NCI-H82 treated with DMSO at 0.1 percent for 48 hours (cell line): ENCODE measurements around the gene HDAC4.

Experiments
- DNase-seq: peaks from one replicate; lab custom pipeline; 2025; ENCODE audit not compliant: unreplicated experiment; lab: John Stamatoyannopoulos, UW

HDAC4 gene

DNA sequence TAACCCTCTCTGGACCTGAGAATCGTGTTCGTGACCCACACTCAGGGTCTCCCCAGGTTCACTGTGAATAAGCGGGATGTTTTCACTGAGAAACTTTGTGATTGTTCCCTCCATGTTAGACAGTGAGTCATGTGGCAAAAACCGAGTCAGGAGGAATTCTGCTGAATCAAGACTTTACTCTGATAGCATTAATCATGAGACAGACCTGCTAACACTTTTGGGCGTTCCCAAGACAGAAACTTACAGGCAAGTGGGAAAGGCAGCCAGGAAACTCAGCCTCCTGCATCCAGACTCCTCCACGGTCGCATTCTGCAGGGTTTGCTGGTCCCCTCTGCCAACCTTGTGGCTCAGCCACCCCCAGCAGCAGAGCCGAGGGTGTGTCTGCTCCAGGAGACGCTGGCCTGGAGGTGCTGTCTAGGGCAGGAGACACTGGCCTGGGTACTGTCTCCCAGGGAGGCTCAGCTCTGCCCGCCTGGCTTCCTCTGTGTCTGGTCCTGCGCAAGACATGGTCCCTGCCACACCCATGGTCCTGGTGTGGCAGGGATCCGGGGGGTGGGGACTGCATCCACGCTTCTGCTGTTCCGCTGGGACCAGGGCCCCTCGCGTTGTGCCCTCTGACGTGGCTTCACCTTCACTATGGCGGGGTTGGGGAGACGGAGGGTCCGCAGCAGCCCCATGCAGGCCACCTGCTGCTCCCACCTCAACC lies 375.6 kb downstream of the HDAC4 start:
- no peak for DNase-seq

DNA sequence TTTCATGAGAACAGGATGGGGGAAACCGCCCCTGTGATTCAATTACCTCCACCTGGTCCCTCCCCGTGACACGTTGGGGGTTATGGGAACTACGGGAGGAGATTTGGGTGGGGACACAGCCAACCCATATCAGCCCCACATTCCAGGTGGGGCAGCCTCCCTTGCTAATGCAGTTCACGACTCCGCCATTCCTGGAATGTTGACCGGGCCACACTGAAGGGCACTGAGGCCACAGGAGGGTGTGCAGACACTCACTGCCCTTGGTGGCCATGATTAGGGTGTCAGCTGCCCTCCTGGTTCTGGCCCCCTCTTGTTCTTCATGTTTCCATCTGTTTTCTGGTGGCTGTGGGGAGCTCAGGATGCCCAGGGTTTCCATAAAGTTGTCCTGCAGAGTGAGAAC lies 376.6 kb downstream of the HDAC4 start:
- DNase-seq = no peak

DNA sequence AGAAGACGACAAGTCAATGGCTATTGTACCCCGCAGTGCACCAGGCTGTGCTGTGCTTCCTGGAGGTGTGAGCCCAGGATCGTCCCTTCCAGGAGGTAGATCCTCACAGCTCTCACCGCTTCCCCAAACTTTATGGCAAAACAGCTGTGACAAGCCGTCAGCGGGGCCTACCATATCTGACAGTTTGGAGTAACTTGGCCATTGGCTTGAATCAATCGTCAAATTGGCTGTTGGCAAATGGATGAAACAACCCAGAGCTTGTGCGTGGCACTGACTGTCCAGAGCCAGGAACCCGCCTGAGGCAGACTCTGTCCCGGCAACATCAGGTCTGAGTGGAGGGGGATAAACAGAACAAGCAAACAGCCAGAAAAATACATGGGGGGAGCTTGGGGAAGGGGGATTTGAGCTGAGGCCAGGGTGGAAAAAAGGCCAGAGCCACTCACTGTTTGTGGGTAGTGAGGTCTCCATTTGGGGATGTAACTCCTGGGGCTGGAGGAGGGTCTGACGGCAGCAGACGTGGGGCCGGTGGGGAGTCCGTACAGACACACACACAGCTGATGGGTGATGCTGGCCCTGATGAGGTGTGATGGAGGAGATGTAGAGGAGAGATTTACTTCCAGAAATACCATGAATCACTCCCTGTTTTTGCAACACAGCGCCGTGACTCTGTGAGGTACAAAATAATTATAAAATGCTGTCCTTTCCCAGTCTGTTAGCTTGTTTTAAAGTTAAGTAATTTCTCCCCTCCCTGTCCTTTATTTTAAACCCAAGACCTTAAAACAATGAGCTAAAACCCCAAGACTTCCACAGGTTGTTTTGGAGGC lies 378.2 kb downstream of the HDAC4 start:
- DNase-seq = no peak

DNA sequence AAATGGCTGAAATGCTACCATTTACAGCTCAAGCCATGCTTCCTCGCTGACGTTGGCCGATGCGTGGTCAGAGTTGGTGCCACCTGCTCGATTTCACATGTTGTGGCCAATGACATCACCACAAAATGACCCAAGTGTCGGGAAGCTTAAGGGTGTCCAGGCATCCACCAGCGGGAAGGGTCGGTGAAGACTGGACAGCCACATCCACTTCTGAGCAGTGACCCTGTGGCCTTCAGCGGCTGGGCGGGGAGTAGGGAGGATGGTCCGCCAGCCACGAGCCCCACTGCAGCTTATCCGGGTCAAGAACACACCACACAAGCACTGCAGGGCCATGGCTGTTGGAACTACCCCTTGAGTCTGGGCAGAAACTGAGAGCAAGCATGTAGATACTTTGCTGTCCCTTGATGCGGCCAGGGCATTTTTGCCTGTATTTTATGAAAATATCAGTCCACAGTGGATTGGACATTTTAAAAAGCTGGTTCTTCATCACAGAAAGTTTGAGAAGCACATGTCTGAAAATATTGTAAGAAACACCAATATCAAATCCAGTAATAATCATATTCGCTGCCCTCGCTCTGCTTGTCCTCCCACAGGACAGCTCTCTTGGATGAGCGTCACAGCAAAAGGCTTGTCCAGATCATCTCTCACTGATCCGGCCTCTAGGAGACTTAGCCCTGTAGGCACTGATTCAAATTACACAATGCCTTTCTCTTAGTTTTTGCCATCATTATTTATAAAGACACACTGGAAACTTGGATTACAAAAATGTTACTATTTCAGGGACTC lies 379.0 kb downstream of the HDAC4 start:
- no peak for DNase-seq

DNA sequence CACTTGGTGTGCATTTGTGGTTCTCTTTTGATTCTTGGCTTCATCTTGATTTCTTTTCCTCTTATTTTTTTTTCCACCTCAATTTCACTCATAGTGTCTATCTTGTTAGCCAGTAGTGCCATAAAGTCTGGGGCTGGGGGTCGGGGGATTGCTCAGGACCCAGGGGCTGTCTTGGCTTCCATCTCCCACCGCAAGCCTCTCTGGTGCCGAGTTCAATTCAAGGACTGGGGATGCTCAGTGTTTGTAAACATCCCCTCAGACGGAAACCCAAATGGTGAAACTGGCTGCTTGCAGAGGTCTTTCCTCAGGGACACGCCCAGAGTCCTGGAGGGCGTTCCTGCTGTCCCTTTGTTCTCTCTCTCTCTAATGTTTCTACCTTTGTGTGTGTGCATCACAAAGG lies 379.6 kb downstream of the HDAC4 start:
- DNase-seq = no peak

DNA sequence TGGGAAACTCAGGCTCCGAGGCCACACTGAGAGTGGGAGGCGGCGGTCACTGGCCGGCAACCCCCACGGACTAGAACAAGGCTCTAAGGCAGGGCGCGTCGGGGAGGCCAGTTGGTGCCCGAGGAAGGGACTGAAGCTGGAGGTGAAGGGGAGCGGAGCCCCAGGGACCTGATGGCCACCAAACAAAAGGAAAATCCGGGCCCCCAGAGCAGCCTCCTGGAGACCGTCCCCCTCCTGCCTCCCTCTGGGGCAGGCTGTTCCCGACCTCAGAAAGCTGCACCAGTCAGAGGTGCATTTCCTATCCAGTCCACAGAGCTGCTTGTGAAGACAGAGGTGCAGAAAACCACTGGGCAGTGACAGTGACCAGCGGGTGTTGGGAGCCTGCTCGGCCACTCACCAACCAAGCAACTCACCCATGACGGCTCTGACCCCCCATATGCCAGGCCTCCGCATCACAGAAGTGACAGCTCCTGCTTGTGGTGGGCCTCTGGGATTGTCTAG lies 380.2 kb downstream of the HDAC4 start:
- DNase-seq = no peak

DNA sequence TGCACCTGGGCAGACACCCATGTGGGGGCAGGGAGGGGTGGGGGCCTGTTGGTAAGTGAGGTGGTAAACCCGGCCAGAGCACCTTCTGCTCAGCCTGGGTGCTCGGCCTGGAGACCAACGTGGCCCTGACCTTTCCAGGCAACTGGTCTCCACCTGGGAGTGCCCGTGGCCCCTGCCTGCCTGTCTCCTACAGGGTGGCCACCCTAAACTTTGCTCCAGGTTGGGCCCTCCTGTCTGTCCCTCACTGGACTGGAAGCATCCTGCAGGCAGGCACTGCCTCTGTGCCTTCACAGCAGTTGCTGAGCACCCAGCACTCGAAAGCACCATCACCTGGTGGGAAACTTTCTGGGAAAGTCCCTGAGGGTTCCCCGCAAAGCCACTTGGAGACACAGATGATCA lies 381.6 kb downstream of the HDAC4 start:
- DNase-seq = no peak

DNA sequence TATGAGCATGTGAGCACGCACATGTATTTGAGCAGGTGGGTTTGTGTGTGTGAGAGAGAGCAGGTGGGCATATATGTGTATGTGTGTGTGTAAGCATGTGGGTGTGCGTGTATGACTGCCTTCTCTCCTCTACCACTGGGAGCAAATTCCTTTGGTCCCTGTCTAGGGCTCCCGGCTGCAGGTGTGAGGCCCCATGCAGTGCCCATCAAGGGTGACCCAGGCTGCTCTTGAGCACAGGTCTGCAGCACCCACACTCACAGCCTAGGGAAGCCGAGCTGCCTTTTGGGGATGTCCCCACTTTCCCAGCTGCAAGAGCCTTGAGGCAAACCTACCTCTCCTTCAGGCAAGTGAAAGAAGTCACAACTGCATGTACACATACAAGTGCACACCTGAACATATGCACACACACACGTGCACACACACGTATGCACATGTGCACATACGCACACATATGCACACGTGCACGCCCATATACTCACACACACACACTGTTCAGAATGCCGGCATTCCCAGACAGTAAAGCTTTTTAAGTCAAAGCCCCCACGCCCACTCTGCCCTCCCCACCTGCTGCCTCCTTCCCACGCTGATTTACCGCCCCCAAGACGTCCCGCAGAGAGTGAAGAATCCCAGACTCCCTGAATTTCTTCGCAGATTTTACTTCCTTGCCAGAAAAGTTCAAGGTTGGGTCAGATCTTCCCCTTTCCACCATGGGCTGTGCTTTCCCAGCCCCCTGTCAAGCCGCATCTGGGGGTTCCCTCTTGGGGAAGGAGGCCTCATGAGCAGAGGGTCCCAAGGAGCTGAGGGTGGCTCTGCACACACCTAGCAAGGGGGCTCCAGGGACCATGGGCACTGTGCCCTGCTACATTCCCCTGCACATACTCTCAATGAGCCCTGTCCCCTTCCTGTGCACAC lies 382.3 kb downstream of the HDAC4 start:
- DNase-seq = no peak

DNA sequence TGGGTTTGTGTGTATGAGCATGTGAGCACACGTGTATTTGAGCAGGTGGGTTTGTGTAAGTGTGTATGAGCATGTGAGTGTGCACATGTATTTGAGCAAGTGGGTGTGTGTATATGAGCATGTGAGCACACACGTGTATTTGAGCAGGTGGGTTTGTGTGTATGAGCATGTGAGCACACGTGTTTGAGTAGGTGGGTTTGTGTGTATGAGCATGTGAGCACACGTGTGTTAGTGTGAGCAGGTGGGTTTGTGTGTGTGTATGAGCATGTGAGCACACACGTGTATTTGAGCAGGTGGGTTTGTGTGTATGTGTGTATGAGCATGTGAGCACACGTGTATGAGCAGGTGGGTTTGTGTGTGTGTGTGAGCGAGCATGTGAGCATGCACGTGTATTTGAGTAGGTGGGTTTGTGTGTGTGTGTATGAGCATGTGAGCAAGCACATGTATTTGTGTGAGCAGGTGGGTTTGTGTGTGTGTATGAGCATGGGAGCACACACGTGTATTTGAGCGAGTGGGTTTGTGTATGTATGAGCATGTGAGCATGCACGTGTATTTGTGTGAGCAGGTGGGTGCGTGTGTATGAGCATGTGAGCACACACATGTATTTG lies 383.2 kb downstream of the HDAC4 start:
- no peak for DNase-seq

DNA sequence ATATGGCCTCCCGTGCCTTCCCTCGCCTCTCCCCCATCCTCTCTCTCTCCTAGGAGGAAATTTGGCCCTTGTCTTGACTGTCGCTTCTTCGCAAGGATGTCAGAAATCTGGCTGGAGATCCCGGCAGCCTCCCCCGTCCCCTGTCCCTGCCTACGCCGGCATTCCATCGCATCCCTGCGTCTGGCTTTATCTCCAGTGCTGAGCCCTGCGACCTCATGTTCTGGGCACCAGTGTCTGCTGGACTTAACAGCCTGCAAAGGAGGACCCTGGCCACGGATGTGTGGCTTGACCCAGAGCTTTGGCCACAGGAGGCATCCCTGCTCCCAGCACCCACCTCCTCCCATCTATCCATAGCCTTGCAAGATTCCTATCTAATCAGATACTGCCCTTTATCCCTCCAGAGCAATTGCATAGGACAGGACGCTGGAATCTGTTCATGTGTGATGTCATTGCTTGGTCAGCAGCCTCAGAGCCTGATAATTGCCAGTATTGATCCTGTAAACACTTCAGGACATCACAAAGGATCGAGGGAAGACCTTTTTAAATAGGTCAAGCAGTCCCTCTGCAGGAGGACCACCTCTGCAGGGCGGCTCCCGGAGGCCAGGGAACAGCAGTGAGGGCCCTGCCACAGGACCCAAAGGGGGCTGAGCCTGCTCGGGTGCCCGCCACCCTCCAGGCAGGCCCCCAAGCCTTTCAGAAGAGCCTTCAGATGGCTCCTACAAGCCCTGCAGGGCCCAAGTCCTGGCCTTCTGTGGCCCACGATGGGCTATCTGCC lies 384.7 kb downstream of the HDAC4 start:
- no peak for DNase-seq

DNA sequence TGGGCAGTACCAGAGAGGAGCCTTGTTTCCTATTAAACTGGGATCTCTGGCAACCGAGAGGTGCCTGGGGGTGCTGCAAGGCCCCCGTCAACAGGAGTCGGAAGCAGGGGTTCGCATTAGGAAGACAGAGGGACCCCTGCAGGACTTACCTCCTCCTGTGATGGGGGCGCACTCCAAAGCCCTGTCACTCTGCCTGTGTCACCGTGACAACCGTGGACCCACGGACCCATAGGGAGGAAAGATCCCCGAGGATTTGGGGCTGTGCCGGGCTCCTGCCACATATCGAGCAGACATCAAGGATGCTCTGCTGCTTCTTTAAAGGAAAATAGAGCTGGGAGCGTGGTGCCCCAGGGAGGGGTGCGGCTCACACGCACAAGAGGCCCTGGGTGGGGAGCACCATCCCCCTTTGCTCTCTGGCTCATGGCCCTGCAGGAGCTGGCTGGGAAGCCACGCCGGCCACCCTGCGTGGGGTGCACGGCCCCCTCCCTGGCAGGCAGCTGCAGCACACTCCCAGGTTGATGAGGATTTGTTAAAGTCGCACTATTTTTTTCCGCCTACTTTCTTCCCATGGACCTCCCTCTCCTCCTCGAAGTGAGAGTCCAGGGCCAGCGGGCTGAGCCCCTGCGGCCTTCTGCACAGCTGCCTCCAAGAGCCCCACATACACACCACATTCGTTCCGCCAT lies 385.5 kb downstream of the HDAC4 start:
- DNase-seq = no peak

DNA sequence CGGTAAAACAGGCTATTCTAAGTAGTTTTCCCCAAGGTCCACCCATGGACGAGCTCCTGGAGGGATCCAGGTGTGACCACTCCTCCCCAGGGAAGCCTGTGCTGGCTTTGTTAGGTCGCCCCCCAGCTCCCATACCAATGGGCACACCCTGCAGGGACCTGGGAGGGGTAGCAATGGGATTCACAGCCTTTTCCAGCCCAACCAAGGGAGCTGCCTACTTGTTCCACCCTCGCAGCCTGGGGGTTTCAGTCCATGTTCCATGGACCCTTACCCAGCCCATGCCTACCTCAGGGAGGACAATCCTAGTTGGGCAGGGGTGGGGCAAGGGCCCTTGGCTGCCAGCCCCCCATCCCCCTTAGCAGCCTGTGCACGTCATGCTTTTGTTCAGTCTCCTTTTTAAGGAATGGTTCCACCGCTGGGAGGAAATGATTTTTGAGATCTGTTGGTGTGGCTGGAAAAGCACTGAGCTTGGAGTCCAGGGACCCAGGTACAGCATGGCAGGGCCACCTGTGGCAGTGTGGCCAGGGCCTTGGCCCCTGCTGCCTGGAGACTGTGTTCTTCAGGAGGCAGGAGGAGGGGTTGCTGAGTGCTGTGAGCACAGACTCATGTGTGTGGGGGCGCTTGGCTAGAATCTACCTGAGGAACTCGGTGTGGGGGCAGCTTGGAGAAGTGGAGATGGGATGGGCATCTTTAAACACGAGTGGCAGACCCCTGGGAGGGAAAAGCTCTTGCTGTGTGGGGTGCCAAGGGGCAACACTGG lies 386.2 kb downstream of the HDAC4 start:
- no peak for DNase-seq

DNA sequence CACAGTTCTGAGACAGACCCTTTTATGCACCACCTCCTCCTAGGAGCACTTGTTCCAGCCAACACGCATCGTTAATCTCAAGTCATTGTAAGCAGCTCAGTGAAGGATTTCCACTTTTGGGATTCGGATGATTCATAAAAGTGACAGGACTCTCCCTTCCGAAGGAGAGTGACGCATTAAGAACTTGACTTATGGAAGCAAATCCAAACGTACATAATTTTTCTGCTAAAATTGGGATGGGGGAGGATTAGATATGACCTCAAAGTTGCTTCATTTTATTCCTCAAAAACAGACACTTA lies 387.2 kb downstream of the HDAC4 start:
- DNase-seq = no peak

DNA sequence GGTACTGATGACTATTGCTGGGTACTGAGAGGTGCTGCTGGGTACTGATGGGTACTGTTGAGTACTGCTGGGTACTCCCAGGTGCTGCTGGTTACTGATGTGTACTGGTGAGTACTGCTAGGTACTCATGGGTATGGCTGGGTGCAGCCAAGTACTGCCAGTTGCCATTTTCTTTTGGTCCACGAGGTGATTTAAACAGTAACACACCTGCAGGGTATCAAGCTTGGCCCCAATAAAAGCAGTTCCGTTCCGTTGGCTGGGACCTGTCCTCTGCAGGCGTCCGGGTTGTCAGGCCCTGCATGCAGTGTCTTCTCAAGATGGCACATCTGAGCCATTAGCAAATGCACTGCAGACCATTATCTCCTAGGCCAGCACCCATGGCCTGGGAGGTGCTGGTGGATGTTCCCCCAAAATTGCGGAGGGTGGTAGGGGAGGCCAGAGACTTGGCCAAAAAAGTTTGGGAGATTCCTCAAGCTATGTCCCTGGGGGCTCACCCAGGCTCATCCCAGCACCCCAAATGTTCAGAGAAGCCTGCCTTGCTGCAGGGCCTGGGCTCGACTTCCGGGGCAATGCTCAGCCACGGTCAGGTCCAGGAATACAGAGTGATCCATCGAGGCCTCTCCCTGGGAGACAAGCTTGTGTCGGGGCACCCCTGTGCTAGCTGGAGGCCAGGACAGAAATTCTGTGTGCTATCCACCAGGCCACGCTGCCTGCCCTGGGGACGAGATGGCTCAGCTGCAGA lies 387.7 kb downstream of the HDAC4 start:
- no peak for DNase-seq

DNA sequence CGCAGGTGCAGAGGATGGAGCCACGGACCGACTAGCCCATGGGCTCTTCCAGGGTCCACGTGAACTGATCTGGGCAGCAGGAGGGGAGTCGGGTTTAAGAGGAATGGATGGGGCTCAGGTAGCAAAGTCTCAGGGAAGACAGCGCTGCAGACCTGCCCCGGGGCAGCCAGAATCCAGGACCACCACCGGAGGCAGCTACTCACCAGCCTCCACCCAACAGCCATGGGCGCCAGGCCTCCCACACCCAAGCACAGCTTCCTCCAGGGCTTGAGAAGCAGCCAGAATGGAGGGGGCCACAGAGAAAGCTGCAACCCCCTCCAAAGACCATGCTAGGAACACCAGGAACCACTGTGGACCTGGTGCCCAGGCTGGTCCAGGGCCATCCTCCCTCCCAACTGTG lies 388.6 kb downstream of the HDAC4 start:
- no peak for DNase-seq

DNA sequence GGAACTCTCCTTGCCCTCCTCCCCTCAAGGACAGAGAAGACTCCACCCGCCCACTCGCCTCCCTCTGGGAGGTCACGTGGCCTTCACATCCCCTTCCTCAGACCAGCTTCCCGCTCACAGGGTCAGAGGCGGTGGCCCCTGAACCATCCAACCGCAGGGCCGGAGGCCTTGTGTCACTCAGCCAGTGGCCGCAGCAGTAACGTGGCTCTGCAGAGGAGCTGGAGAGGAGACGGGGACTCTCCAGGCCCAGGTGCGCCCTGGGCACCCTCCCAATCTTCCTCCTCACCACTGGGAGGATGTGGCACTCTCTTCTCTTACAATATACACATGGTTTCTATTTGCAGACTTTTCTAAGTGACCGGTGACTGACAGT lies 391.2 kb downstream of the HDAC4 start:
- DNase-seq = no peak

DNA sequence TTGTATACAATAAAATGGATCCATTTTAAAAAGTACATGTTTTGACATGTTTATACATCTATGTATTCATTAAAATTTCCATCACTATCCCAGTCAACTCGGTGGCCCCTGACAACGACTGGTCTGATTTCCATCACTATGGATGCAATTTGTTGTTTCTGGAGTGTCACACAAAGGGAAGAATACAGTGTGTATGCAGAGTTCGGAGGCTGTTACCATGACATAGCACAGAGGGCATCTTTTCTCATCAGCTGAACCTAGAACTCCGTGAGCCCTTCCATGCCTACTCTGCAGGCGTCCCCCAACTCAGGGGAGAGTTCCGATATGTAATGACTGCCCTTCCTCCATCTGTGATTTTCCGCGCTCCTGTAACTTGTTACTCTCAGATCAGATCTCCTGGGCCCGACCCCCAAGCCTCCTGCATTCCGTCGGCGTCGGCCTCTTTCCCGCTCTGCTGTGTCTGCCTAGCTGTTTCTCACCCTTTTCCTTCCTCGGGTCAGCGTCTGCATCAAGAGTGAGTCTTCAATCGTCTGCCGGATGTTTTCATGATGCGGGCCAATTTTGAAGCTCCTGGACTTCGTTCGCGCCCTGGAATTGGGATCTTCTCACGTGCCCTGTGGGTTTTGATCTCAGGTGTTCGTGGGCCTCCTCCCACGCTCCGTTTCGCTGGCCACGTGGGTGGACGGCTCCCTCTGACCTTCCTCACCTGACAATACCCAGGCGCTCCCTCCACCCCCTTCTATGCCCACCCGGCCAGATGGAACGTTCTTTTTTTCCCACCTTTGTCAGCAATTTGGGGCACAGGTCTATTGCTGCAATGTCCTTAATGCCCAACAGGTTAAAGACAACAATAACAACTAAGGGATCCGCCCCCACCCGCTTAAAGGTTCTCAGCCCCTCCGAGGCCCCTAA lies 391.9 kb downstream of the HDAC4 start:
- no peak for DNase-seq
